Measurements from ENCODE around the gene MBD2.
"Not testable (repeated sequence)": the region's sequence is repeated elsewhere in the genome, so short reads cannot be mapped to it uniquely, and the experiment has no call there.

Gene MBD2

GRCh38 chr18:54235871-54236270 is 11.4 kb upstream of the MBD2 start:
- no peak for DNase-seq

GRCh38 chr18:54233747-54234146 is 9.3 kb upstream of the MBD2 start:
- no peak for DNase-seq

GRCh38 chr18:54233228-54233625 is 8.8 kb upstream of the MBD2 start:
- DNase-seq, result no peak

GRCh38 chr18:54232485-54233227 is 8.2 kb upstream of the MBD2 start:
- DNase-seq, result no peak

GRCh38 chr18:54229421-54230059 is 5.1 kb upstream of the MBD2 start:
- DNase-seq, result no peak

- DNase-seq, result no peak
Observed at GRCh38 chr18:54228364-54228763, 3.9 kb upstream of the MBD2 start.

GRCh38 chr18:54223568-54224241 is 764 bp downstream of the MBD2 start:
- no peak for DNase-seq

- DNase-seq, result no peak
Observed at GRCh38 chr18:54222922-54223567, 1.4 kb downstream of the MBD2 start.

GRCh38 chr18:54220406-54220805 is 4.1 kb downstream of the MBD2 start:
- no peak for DNase-seq

GRCh38 chr18:54218803-54219202 is 5.7 kb downstream of the MBD2 start:
- not testable (repeated sequence) for DNase-seq

- no peak for DNase-seq
Observed at GRCh38 chr18:54218299-54218698, 6.2 kb downstream of the MBD2 start.

- DNase-seq, result no peak
Observed at GRCh38 chr18:54217624-54218023, 6.8 kb downstream of the MBD2 start.

- no peak for DNase-seq
Observed at GRCh38 chr18:54215069-54215468, 9.4 kb downstream of the MBD2 start.

GRCh38 chr18:54210463-54210862 is 14.0 kb downstream of the MBD2 start:
- no peak for DNase-seq

- no peak for DNase-seq
Observed at GRCh38 chr18:54209471-54210180, 14.8 kb downstream of the MBD2 start.

GRCh38 chr18:54206447-54206846 is 18.0 kb downstream of the MBD2 start:
- no peak for DNase-seq

GRCh38 chr18:54205959-54206358 is 18.5 kb downstream of the MBD2 start:
- no peak for DNase-seq

- not testable (repeated sequence) for DNase-seq
Observed at GRCh38 chr18:54205448-54205847, 19.0 kb downstream of the MBD2 start.

- DNase-seq, result no peak
Observed at GRCh38 chr18:54204883-54205282, 19.6 kb downstream of the MBD2 start.

GRCh38 chr18:54203914-54204313 is 20.6 kb downstream of the MBD2 start:
- no peak for DNase-seq

- no peak for DNase-seq
Observed at GRCh38 chr18:54202851-54203250, 21.6 kb downstream of the MBD2 start.

- DNase-seq, result no peak
Observed at GRCh38 chr18:54197747-54198411, 26.6 kb downstream of the MBD2 start.

All from NCI-H1436 treated with DMSO at 0.1 percent for 48 hours (cell line).